CD4-positive, alpha-beta T cell (primary cell): ENCODE results near the gene AAK1. TPM values are rescaled to one million over a fixed set of nuclear protein-coding genes. Genes with fewer than 3 reads are reported as not detected.
A peak's percentile ranks its signal among the peaks of the same experiment; 100 is the strongest.

Experiments
- ATAC-seq: fragments of 200-7000 bp; cut with Tn5 transposase; one replicate; pipeline ENCODE4 v1.10.0; 2022; ENCODE audit warnings: mild to moderate bottlenecking; ENCODE audit not compliant: poor library complexity
- CTCF ChIA-PET: fragments of 350-600 bp; sonication (Branson Sonifier 250); formaldehyde crosslinking; loops from one replicate; lab custom pipeline; 2021; ENCODE audit warnings: antibody characterized with exemption, inconsistent platforms; lab: Charles Lee
- POLR2A ChIA-PET: fragments of 350-600 bp; sonication (Branson Sonifier 250); formaldehyde crosslinking; loops from one replicate; lab custom pipeline; 2021; ENCODE audit warnings: antibody characterized with exemption, inconsistent platforms; lab: Charles Lee
- DNase-seq, 14 experiments: peaks; one replicate each; pipeline ENCODE4 v3.0.0-alpha.2; 2013 to 2020; ENCODE audit warnings: mixed read lengths in 2 of 14
- H3K27ac ChIP-seq, 2 donors: one replicate each; pipeline versions ENCODE4 v1.5.1 to v1.7.0; 2013; ENCODE audit warnings: low read length in 2 of 2, low read depth in 1 of 2, mild to moderate bottlenecking in 1 of 2
- H3K27me3 ChIP-seq, 2 experiments: 1 replicate in 1 of 2; 2 replicates in 1 of 2; pipeline versions ENCODE4 v1.6.1 to v1.7.0; 2013; ENCODE audit warnings: low read length in 2 of 2, control low read depth in 1 of 2, mild to moderate bottlenecking in 1 of 2, moderate library complexity in 1 of 2; ENCODE audit not compliant: insufficient read depth in 2 of 2, control insufficient read depth in 1 of 2
- H3K36me3 ChIP-seq: one replicate; pipeline ENCODE4 v1.6.1; 2013; ENCODE audit warnings: low read length, control low read depth; ENCODE audit not compliant: insufficient read depth
- H3K4me1 ChIP-seq: one replicate; pipeline ENCODE4 v1.6.1; 2013; ENCODE audit warnings: low read length, control low read depth; ENCODE audit not compliant: insufficient read depth
- H3K4me3 ChIP-seq: one replicate; pipeline ENCODE4 v1.5.1; 2013; ENCODE audit warnings: mild to moderate bottlenecking, low read length, moderate library complexity
- H3K9me3 ChIP-seq, 2 experiments: 1 replicate in 1 of 2; 2 replicates in 1 of 2; pipeline versions ENCODE4 v1.6.1 to v1.7.0; 2013; ENCODE audit warnings: low read length in 2 of 2, mild to moderate bottlenecking in 2 of 2, control low read depth in 1 of 2, moderate library complexity in 1 of 2; ENCODE audit not compliant: control insufficient read depth in 1 of 2, insufficient read depth in 1 of 2
- H3K27ac Mint-ChIP-seq: one replicate; pipeline ENCODE4 v1.8.0; 2020; ENCODE audit warnings: mixed read lengths
- H3K27me3 Mint-ChIP-seq: one replicate; pipeline ENCODE4 v1.8.0; 2021; ENCODE audit warnings: mixed read lengths
- H3K36me3 Mint-ChIP-seq: one replicate; pipeline ENCODE4 v1.8.0; 2021; ENCODE audit warnings: low read depth, mixed read lengths
- H3K4me1 Mint-ChIP-seq: one replicate; pipeline ENCODE4 v1.8.0; 2021; ENCODE audit warnings: low read depth, mixed read lengths
- H3K4me3 Mint-ChIP-seq: one replicate; pipeline ENCODE4 v1.8.0; 2020; ENCODE audit warnings: mild to moderate bottlenecking, mixed read lengths
- H3K9me3 Mint-ChIP-seq: one replicate; pipeline ENCODE4 v1.8.0; 2020; ENCODE audit warnings: mixed read lengths
- CTCF ChIP-seq: fragments of 200-600 bp; IDR thresholded peaks from one replicate; pipeline ENCODE4 v1.8.0; 2022; ENCODE audit warnings: antibody characterized with exemption, mild to moderate bottlenecking
- intact Hi-C, 2 experiments: fragments of 100-400 bp; cut with DNase I in 1 of 2; cut with micrococcal nuclease in 1 of 2; formaldehyde crosslinking; loops; one replicate each; pipeline versions ENCODE4 v1.15.1 to v1.9.0; 2023 to 2025; cut with DNase I, micrococcal nuclease
- total RNA-seq, 174 experiments: library from RNA in 2 of 174; stranded (reverse) in 2 of 174; gene quantifications; one replicate each; pipeline ENCODE4 v1.2.3 and lab custom pipeline; 2021 to 2026

The AAK1 gene
- total RNA-seq, 2 experiments from 2014 or later, result 201 to 208 TPM

- Mint-ChIP-seq H3K4me1 (peaks cover 5% of the 10 kb centered on the region), H3K36me3 (peaks cover 12% of the 10 kb centered on the region), H3K9me3 (no peaks in the 10 kb centered on the region), H3K27me3 (no peaks in the 10 kb centered on the region), H3K27ac (no peak overlapping the region), H3K4me3 (no peak overlapping the region)
- H3K9me3 ChIP-seq, result no peaks in the 10 kb centered on the region
- ChIA-PET CTCF (interaction anchor here (1.5 kb wide), 1 partner anchor 56 kb away, joined by 4 read pairs; no protein-coding TSS in a partner anchor), POLR2A (interaction anchor here (0.9 to 5.1 kb wide), 3 partner anchors 20 to 62 kb away, joined by 3 to 14 read pairs (median 8); no protein-coding TSS in a partner anchor)
- intact Hi-C loops, result loop anchor here in 1 of 2 experiments (2.0 kb wide), 1 partner anchor 23 kb away; no protein-coding TSS in a partner anchor
- DNase-seq (no peak), ATAC-seq (no peak)
- peaks cover 79% of the 10 kb centered on the region for H3K4me1 ChIP-seq
- no peak overlapping the region for H3K4me3 ChIP-seq
- no peak for TF ChIP-seq CTCF
- peaks cover 13% of the 10 kb centered on the region for H3K36me3 ChIP-seq
- no peak overlapping the region for H3K27ac ChIP-seq
- H3K27me3 ChIP-seq, result no peaks in the 10 kb centered on the region
Measured at GRCh38 chr2:69621440-69621839, 22.1 kb downstream of the AAK1 start.

GRCh38 chr2:69620870-69621269 is 22.7 kb downstream of the AAK1 start:
- DNase-seq, result peak in 1 of 14 experiments; percentile 43
- H3K4me3 ChIP-seq, result peak overlapping the region; percentile 27
- H3K27ac ChIP-seq, result no peak overlapping the region
- no peak overlapping the region for H3K4me3 Mint-ChIP-seq
- no peaks in the 10 kb centered on the region for H3K9me3 Mint-ChIP-seq
- CTCF ChIA-PET, result interaction anchor here (1.5 kb wide), 1 partner anchor 56 kb away, joined by 4 read pairs; no protein-coding TSS in a partner anchor
- peaks cover 79% of the 10 kb centered on the region for H3K4me1 ChIP-seq
- no peaks in the 10 kb centered on the region for H3K27me3 ChIP-seq
- peaks cover 13% of the 10 kb centered on the region for H3K36me3 Mint-ChIP-seq
- peaks cover 7% of the 10 kb centered on the region for H3K4me1 Mint-ChIP-seq
- ATAC-seq, result peak; percentile 68
- no peaks in the 10 kb centered on the region for H3K27me3 Mint-ChIP-seq
- H3K9me3 ChIP-seq, result no peaks in the 10 kb centered on the region
- TF ChIP-seq CTCF, result no peak
- H3K36me3 ChIP-seq, result peaks cover 15% of the 10 kb centered on the region
- intact Hi-C loops, result loop anchor here in 1 of 2 experiments (2.0 kb wide), 1 partner anchor 24 kb away; no protein-coding TSS in a partner anchor
- H3K27ac Mint-ChIP-seq, result no peak overlapping the region
- POLR2A ChIA-PET, result interaction anchor here (0.7 to 5.1 kb wide), 4 partner anchors 21 to 63 kb away, joined by 3 to 14 read pairs (median 6); no protein-coding TSS in a partner anchor

GRCh38 chr2:69619725-69620124 is 23.8 kb downstream of the AAK1 start:
- Histone ChIP-seq H3K36me3 (peaks cover 19% of the 10 kb centered on the region), H3K27ac (peak overlapping the region in 1 of 2 donors; percentile 26), H3K9me3 (no peaks in the 10 kb centered on the region), H3K4me1 (peaks cover 83% of the 10 kb centered on the region), H3K4me3 (peak overlapping the region; percentile 27), H3K27me3 (no peaks in the 10 kb centered on the region)
- H3K27ac Mint-ChIP-seq, result no peak overlapping the region
- H3K4me3 Mint-ChIP-seq, result no peak overlapping the region
- H3K27me3 Mint-ChIP-seq, result no peaks in the 10 kb centered on the region
- intact Hi-C loops, result loop anchor here in 1 of 2 experiments (2.0 to 5.0 kb wide), 3 partner anchors 17 to 37 kb away; no protein-coding TSS in a partner anchor
- POLR2A ChIA-PET, result interaction anchor here (1.0 to 5.1 kb wide), 3 partner anchors 17 to 88 kb away, joined by 3 to 14 read pairs (median 5); no protein-coding TSS in a partner anchor
- peaks cover 24% of the 10 kb centered on the region for H3K36me3 Mint-ChIP-seq
- H3K4me1 Mint-ChIP-seq, result peaks cover 19% of the 10 kb centered on the region
- TF ChIP-seq CTCF, result no peak
- CTCF ChIA-PET, result interaction anchor here (1.5 kb wide), 1 partner anchor 54 kb away, joined by 4 read pairs; no protein-coding TSS in a partner anchor
- no peaks in the 10 kb centered on the region for H3K9me3 Mint-ChIP-seq
- ATAC-seq (peak; percentile 48), DNase-seq (peak in 3 of 14 experiments; percentile 31 to 49 (median 38))
